ENCODE data around the gene LGR6.

- TF ChIP-seq, protein P1, sequence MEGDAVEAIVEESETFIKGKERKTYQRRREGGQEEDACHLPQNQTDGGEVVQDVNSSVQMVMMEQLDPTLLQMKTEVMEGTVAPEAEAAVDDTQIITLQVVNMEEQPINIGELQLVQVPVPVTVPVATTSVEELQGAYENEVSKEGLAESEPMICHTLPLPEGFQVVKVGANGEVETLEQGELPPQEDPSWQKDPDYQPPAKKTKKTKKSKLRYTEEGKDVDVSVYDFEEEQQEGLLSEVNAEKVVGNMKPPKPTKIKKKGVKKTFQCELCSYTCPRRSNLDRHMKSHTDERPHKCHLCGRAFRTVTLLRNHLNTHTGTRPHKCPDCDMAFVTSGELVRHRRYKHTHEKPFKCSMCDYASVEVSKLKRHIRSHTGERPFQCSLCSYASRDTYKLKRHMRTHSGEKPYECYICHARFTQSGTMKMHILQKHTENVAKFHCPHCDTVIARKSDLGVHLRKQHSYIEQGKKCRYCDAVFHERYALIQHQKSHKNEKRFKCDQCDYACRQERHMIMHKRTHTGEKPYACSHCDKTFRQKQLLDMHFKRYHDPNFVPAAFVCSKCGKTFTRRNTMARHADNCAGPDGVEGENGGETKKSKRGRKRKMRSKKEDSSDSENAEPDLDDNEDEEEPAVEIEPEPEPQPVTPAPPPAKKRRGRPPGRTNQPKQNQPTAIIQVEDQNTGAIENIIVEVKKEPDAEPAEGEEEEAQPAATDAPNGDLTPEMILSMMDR (IDR thresholded peaks at IDR 0.05 in 4 of 5, conservative IDR thresholded peaks at IDR 0.05 in 1 of 5), result no peak
- TF ChIP-seq POLR2A (IDR thresholded peaks at IDR 0.05), result no peak
Observed at GRCh38 chr1:202210385-202210784, 16.8 kb downstream of the LGR6 start.
